GM06990 (cell line): ENCODE measurements around the gene IRAK4.
"Not testable (repeated sequence)": the region's sequence is repeated elsewhere in the genome, so short reads cannot be mapped to it uniquely, and the experiment has no call there.

Source experiments
- DNase-seq: peaks from one replicate; pipeline ENCODE4 v3.0.0-alpha.2; 2011; ENCODE audit not compliant: insufficient read length; ENCODE audit errors: extremely low read depth
- H3K27me3 ChIP-seq: replicated peaks from 2 replicates; pipeline ENCODE4 v1.6.0; 2011; ENCODE audit warnings: low read length; ENCODE audit not compliant: control insufficient read depth, insufficient read depth
- H3K36me3 ChIP-seq: 2 replicates; pipeline ENCODE4 v1.5.1; 2011; ENCODE audit warnings: low read length; ENCODE audit not compliant: control insufficient read depth, insufficient read depth
- H3K4me3 ChIP-seq: replicated peaks from 2 replicates; pipeline ENCODE4 v1.5.1; 2011; ENCODE audit warnings: low read depth, mild to moderate bottlenecking, control low read depth, low read length
- TF ChIP-seq, protein P1 (sequence below): IDR thresholded peaks from 2 replicates; pipeline ENCODE4 v1.5.1; 2011; ENCODE audit warnings: low read length, control low read depth, mild to moderate bottlenecking, inconsistent platforms; ENCODE audit not compliant: insufficient read depth, poor library complexity, severe bottlenecking

The IRAK4 gene

DNA sequence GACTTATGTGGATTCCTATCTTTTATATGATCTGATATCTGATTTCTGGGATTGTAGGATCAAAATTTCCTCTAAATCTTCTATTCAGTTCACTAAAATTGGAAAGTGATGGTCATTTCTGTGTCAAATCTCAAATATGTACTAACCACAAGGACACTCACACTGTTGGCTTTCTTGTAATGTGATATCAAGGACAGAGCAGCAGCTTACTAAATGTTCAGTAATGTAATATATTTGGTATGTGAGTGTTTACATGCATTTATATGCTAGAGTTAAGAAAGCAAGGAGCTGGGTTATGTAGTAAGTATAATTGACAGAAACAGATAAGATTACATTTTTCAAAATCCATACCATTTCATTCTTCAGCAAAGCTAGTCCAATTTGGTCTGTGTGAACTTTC lies 16.6 kb upstream of the IRAK4 start:
- Histone ChIP-seq H3K36me3 (peaks cover 2% of the 10 kb centered on the region), H3K4me3 (no peak overlapping the region), H3K27me3 (no peaks in the 10 kb centered on the region)
- DNase-seq = no peak
- TF ChIP-seq, protein P1, sequence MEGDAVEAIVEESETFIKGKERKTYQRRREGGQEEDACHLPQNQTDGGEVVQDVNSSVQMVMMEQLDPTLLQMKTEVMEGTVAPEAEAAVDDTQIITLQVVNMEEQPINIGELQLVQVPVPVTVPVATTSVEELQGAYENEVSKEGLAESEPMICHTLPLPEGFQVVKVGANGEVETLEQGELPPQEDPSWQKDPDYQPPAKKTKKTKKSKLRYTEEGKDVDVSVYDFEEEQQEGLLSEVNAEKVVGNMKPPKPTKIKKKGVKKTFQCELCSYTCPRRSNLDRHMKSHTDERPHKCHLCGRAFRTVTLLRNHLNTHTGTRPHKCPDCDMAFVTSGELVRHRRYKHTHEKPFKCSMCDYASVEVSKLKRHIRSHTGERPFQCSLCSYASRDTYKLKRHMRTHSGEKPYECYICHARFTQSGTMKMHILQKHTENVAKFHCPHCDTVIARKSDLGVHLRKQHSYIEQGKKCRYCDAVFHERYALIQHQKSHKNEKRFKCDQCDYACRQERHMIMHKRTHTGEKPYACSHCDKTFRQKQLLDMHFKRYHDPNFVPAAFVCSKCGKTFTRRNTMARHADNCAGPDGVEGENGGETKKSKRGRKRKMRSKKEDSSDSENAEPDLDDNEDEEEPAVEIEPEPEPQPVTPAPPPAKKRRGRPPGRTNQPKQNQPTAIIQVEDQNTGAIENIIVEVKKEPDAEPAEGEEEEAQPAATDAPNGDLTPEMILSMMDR = no peak

DNA sequence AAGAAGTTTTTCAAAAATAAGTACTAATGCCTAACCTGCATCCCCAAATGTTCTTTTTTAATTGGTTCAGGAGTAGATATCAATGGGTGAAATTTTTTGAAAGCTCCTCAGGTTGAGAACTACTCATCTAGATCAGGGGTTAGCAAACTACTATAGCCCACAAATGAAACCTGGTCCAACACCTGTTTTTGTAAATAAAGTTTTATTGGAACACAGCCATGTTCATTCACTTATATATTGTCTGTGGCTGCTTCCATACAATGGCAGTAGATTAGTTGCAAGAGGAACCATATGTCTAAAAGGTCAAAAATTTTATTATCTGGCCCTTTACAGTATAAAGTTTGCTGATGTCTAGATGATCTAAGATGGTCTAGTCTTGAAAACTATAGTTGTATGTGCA lies 13.9 kb upstream of the IRAK4 start:
- TF ChIP-seq, protein P1 = no peak
- no peak for DNase-seq
- Histone ChIP-seq H3K36me3 (peaks cover 2% of the 10 kb centered on the region), H3K4me3 (no peak overlapping the region), H3K27me3 (no peaks in the 10 kb centered on the region)

DNA sequence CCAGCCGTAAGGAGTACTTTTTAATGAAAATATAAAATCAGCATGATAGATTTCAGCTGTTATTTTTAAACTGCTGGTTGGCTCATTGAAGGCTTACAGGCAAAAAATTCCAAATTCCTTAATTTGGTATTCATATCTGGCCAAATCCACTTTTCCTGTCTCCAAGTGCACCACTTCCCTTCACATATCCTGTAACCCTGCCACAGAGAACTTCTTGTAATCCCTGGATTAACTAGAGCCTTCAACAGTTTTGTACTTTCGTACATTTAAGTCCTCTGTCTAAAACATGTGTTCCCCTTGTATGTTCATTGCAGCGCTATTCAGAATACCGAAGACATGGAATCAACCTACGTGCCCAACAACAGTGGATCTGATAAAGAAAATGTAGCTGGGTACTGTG lies 9.7 kb upstream of the IRAK4 start:
- no peak overlapping the region for H3K4me3 ChIP-seq
- DNase-seq = no peak
- TF ChIP-seq, protein P1 = no peak
- H3K36me3 ChIP-seq = peaks cover 4% of the 10 kb centered on the region
- no peaks in the 10 kb centered on the region for H3K27me3 ChIP-seq

DNA sequence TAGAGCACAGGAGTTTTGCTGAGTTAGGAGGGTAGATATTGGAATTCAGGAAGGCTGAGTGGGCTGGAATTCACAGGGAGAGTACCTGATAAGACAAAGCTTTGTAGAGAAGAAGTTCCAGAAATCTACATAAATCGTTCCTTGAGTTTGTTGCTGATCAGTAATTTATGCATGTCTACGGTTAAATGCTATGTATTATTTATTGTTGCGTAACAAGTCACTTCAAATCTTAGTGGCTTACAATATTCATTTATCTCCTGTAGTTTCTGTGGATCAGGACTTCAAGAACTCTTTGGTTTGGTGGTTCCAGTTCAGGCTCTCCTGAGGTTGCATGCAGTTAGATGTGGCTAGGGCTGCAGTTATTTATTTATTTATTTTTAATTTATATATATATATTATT lies 7.9 kb upstream of the IRAK4 start:
- DNase-seq = no peak
- Histone ChIP-seq H3K4me3 (no peak overlapping the region), H3K27me3 (no peaks in the 10 kb centered on the region), H3K36me3 (peaks cover 2% of the 10 kb centered on the region)
- TF ChIP-seq, protein P1 = no peak

- not testable (repeated sequence) for H3K27me3 ChIP-seq, H3K4me3 ChIP-seq, DNase-seq, H3K36me3 ChIP-seq
Observed at GRCh38 chr12:43751360-43751759, 7.4 kb upstream of the IRAK4 start.

GRCh38 chr12:43754015-43754414 lies 4.7 kb upstream of the IRAK4 start:
- DNase-seq = no peak
- Histone ChIP-seq H3K27me3 (no peaks in the 10 kb centered on the region), H3K4me3 (no peak overlapping the region), H3K36me3 (peaks cover 2% of the 10 kb centered on the region)
- TF ChIP-seq, protein P1 = no peak
